ENCODE results near the gene SSBP3.
A peak's percentile ranks its signal among the peaks of the same experiment; 100 is the strongest.
"Not testable (repeated sequence)": the region's sequence is repeated elsewhere in the genome, so short reads cannot be mapped to it uniquely, and the experiment has no call there.

The SSBP3 gene

DNA sequence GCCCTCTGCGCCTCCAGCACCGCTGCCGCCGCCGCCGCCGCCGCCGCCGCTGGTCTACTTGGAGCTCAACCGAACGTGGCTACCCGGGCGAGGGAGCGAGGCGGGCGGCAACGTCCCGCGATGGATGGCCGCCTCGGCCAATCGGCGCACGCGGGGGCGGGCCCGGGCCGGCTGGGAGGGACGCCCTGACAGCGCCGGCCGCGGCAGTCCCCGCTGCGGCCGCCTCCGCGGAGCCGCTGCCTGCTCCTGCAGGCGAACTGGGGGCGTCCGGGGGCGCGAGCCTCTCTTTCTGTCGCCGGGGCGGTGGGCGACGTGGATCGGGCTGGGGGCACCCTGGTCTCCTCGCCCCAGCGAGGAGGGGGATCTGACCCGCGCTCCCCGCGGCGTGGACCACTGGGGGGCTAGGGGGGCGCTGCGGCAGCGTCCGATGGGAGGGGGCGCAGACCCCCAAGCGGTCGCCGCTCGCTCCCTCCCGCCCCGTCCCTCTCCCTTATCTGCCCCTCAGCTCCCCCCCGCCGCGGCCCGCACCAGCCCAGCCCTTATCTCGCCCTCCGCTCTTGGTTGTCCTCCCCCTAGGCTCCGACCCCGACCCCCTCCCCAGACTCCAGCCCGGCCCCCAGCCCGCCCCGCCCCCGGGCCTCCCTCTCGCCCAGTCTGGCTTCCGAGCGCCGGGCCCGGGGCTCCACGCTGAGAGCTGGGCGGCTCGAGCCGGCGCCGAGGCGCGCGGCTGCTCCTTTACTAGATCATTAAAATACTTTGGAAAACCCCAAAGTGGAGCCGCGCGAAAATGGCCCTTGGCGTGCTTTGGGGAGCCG lies at the start of gene SSBP3:
Gene SSBP3, minus strand, starts transcription at position 56 of the 815 bp plus-strand sequence.
- Histone ChIP-seq H3K4me3 (ENCODE audit: low read length) (peak within 1 kb of the TSS; percentile 89), H3K9ac (ENCODE audit: low read length) (peak within 1 kb of the TSS; percentile 82), H3K4me1 (ENCODE audit: control insufficient read depth, insufficient read depth, low read length) (peaks cover 30% of the 10 kb centered on the region), H3K36me3 (ENCODE audit: control insufficient read depth, insufficient read depth, low read length, severe bottlenecking) (peaks cover 7% of the 10 kb centered on the region), H3K9me3 (ENCODE audit: control insufficient read depth, low read length) (no peaks in the 10 kb centered on the region), H3K27me3 (replicated peaks; ENCODE audit: control insufficient read depth, insufficient read depth, low read length) (no peaks in the 10 kb centered on the region)
- peak; percentile 97 for DNase-seq (ENCODE audit: low read depth)

DNA sequence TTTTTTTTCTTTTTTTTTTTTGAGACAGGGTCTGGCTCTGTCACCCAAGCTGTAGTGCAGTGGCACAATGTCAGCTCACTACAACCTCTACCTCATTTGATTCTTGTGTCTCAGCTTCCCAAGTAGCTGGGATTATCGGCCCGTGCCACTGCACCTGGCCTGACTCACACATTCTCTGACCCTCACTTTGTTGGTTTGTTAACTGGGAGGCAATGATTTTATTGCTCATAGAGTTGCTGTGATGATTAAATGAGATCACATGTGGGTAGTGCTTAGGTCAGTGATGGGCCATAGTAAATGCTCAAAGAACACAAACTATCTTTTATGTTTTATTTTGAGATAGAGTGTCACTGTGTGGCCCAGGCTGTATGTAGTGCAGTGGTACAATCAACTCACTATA lies 47.3 kb upstream of the SSBP3 start:
- Histone ChIP-seq H3K27me3 (replicated peaks; ENCODE audit: control insufficient read depth, insufficient read depth, low read length) (no peaks in the 10 kb centered on the region), H3K4me1 (ENCODE audit: control insufficient read depth, insufficient read depth, low read length) (peaks cover 3% of the 10 kb centered on the region), H3K4me3 (ENCODE audit: low read length) (no peak overlapping the region), H3K9ac (ENCODE audit: low read length) (no peak overlapping the region), H3K36me3 (ENCODE audit: control insufficient read depth, insufficient read depth, low read length, severe bottlenecking) (no peaks in the 10 kb centered on the region), H3K9me3 (ENCODE audit: control insufficient read depth, low read length) (no peaks in the 10 kb centered on the region)
- no peak for DNase-seq (ENCODE audit: low read depth)

DNA sequence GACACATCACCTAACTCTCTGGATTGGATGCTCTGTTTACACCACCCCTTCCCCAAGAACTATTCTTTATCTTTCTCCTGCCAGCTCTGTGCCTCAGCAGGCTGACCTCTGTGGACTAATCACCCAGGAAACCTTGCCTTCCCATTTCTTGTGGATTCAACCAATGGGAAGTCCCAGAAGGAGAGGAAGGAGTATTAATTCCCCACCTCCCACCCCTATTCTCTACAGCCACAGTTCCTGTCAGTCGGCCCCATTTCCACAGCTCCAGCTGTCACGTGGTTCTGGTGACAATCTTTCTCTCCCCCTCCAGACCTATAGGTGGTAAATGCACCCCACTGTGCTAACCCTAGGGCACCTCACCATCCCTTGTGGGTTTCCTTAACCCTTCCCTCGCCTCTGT lies 46.8 kb upstream of the SSBP3 start:
- peaks cover 3% of the 10 kb centered on the region for H3K4me1 ChIP-seq (ENCODE audit: control insufficient read depth, insufficient read depth, low read length)

DNA sequence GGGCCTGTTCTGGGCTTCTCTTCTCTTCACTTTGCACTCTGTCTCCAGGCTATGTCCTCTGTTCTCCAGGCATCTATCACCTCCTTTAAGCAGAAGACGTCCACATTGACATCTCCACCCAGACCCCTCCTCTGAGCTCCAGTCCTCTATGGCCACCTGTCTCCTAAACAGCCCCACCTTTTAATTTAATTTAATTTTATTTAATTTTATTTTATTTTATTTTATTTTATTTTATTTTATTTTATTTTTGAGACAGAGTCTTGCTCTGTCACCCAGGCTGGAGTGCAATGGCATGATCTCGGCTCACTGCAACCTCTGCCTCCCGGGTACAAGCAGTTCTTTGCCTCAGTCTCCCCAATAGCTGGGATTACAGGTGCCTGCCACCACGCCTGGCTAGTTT lies 43.2 kb upstream of the SSBP3 start:
- H3K4me3 ChIP-seq (ENCODE audit: low read length); H3K27me3 ChIP-seq (replicated peaks; ENCODE audit: control insufficient read depth, insufficient read depth, low read length); H3K36me3 ChIP-seq (ENCODE audit: control insufficient read depth, insufficient read depth, low read length, severe bottlenecking); H3K9ac ChIP-seq (ENCODE audit: low read length); H3K9me3 ChIP-seq (ENCODE audit: control insufficient read depth, low read length); DNase-seq (ENCODE audit: low read depth); H3K4me1 ChIP-seq (ENCODE audit: control insufficient read depth, insufficient read depth, low read length): not testable (repeated sequence)

More for the DNA sequence above, 46.8 kb upstream of the SSBP3 start:
- H3K36me3 ChIP-seq (ENCODE audit: control insufficient read depth, insufficient read depth, low read length, severe bottlenecking) = no peaks in the 10 kb centered on the region
- H3K4me3 ChIP-seq (ENCODE audit: low read length) = no peak overlapping the region
- no peaks in the 10 kb centered on the region for H3K27me3 ChIP-seq (replicated peaks; ENCODE audit: control insufficient read depth, insufficient read depth, low read length)
- no peaks in the 10 kb centered on the region for H3K9me3 ChIP-seq (ENCODE audit: control insufficient read depth, low read length)
- no peak for DNase-seq (ENCODE audit: low read depth)
- no peak overlapping the region for H3K9ac ChIP-seq (ENCODE audit: low read length)

DNA sequence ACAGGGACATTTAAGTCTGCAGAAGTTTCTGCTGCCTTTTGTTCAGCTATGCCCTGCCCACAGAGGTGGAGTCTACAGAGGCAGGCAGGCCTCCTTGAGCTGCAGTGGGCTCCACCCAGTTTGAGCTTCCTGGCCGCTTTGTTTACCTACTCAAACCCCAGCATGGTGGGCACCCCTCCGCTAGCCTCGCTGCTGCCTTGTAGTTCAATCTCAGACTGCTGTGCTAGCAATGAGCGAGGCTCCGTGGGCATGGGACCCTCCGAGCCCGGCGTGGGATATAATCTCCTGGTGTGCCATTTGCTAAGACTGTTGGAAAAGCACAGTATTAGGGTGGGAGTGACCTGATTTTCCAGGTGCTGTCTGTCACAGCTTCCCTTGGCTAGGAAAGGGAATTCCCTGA lies 42.6 kb upstream of the SSBP3 start:
- H3K4me3 ChIP-seq (ENCODE audit: low read length); H3K9ac ChIP-seq (ENCODE audit: low read length); H3K4me1 ChIP-seq (ENCODE audit: control insufficient read depth, insufficient read depth, low read length); DNase-seq (ENCODE audit: low read depth); H3K36me3 ChIP-seq (ENCODE audit: control insufficient read depth, insufficient read depth, low read length, severe bottlenecking); H3K9me3 ChIP-seq (ENCODE audit: control insufficient read depth, low read length); H3K27me3 ChIP-seq (replicated peaks; ENCODE audit: control insufficient read depth, insufficient read depth, low read length): not testable (repeated sequence)

DNA sequence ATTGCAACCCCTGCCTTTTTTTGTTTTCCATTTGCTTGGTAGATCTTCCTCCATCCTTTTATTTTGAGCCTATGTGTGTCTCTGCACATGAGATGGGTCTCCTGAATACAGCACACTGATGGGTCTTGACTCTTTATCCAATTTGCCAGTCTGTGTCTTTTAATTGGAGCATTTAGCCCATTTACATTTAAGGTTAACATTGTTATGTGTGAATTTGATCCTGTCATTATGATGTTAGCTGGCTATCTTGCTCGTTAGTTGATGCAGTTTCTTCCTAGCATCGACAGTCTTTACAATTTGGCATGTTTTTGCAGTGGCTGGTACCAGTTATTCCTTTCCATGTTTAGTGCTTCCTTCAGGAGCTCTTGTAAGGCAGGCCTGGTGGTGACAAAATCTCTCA lies 40.9 kb upstream of the SSBP3 start:
- not testable (repeated sequence) for H3K27me3 ChIP-seq (replicated peaks; ENCODE audit: control insufficient read depth, insufficient read depth, low read length)

DNA sequence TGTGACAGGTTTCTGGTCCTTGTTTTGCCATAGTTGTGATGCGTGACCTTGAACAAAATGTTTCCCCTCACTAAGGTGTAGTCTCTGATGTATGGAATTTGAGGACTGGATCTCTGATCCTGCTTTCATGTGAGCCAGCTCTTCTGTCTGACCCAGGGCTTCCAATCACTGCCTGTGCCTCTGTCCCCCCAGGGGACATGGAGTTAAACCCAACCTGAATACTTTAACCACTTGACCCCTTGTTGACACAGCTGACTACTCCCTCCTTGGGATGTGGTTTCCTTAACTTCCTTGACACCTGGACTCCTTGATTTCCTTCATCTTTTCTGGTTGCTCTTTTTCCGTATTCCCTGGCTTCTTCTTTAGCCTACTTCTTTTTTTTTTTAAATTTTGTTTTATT lies 36.0 kb upstream of the SSBP3 start:
- Histone ChIP-seq H3K4me1 (ENCODE audit: control insufficient read depth, insufficient read depth, low read length) (no peaks in the 10 kb centered on the region), H3K9me3 (ENCODE audit: control insufficient read depth, low read length) (no peaks in the 10 kb centered on the region), H3K27me3 (replicated peaks; ENCODE audit: control insufficient read depth, insufficient read depth, low read length) (no peaks in the 10 kb centered on the region), H3K4me3 (ENCODE audit: low read length) (no peak overlapping the region), H3K9ac (ENCODE audit: low read length) (no peak overlapping the region), H3K36me3 (ENCODE audit: control insufficient read depth, insufficient read depth, low read length, severe bottlenecking) (no peaks in the 10 kb centered on the region)
- DNase-seq (ENCODE audit: low read depth) = no peak

More for the DNA sequence above, 40.9 kb upstream of the SSBP3 start:
- not testable (repeated sequence) for H3K9me3 ChIP-seq (ENCODE audit: control insufficient read depth, low read length); H3K9ac ChIP-seq (ENCODE audit: low read length); H3K4me1 ChIP-seq (ENCODE audit: control insufficient read depth, insufficient read depth, low read length); H3K36me3 ChIP-seq (ENCODE audit: control insufficient read depth, insufficient read depth, low read length, severe bottlenecking); H3K4me3 ChIP-seq (ENCODE audit: low read length); DNase-seq (ENCODE audit: low read depth)

DNA sequence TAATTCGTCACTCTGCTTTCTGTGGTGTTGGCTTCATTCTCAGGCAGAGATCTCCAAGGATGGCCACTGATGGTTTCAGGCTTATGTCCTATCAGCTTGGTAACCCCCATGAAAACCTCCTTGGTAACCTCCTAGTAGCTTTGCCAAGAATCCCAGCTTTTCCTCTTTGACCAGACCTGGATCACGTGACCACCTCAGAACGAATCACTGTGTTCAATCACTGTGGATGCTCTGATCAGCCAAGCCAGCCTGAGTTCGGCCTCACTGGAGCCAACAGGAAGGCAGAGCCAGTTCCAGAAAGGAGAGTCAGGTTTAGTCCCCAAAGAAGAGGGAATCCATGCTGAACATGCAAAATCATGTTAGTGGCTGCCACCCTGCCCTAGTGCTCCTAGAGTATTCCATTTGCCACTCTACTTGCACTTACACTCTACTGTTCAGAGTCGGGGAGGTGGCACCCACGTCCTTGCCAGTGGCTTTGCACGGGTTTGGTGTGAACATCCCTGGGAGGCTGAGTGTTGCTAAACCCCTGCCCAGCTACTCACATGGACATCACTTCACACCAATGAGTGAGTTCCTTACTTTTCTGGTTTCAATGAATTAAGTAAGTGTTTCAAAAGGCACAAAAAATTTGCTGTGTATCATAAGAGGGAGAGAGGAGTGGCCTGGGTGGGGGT lies 33.5 kb upstream of the SSBP3 start:
- H3K9me3 ChIP-seq (ENCODE audit: control insufficient read depth, low read length) = no peaks in the 10 kb centered on the region
- no peak overlapping the region for H3K9ac ChIP-seq (ENCODE audit: low read length)
- no peak overlapping the region for H3K4me3 ChIP-seq (ENCODE audit: low read length)
- H3K4me1 ChIP-seq (ENCODE audit: control insufficient read depth, insufficient read depth, low read length) = no peaks in the 10 kb centered on the region
- DNase-seq (ENCODE audit: low read depth) = no peak
- H3K36me3 ChIP-seq (ENCODE audit: control insufficient read depth, insufficient read depth, low read length, severe bottlenecking) = no peaks in the 10 kb centered on the region
- no peaks in the 10 kb centered on the region for H3K27me3 ChIP-seq (replicated peaks; ENCODE audit: control insufficient read depth, insufficient read depth, low read length)

DNA sequence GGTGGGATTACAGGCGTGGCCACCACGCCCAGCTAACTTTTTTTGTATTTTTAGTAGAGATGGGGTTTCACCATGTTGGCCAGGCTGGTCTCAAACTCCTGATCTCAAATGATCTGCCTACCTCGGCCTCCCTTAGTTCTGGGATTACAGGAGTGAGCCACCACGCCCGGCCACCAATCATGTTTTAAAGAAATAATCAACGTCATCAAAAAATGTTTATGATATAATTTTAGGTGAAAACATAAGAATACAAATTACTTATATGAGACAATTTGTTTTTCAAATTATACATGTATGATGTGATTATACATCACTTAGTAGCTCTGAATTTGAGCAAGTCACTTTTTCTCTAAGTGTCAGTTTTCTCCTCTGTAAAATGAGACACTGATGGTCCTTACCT lies 31.6 kb upstream of the SSBP3 start:
- H3K4me3 ChIP-seq (ENCODE audit: low read length) = no peak overlapping the region
- no peak overlapping the region for H3K9ac ChIP-seq (ENCODE audit: low read length)
- no peaks in the 10 kb centered on the region for H3K36me3 ChIP-seq (ENCODE audit: control insufficient read depth, insufficient read depth, low read length, severe bottlenecking)
- no peaks in the 10 kb centered on the region for H3K4me1 ChIP-seq (ENCODE audit: control insufficient read depth, insufficient read depth, low read length)
- H3K9me3 ChIP-seq (ENCODE audit: control insufficient read depth, low read length) = no peaks in the 10 kb centered on the region
- no peaks in the 10 kb centered on the region for H3K27me3 ChIP-seq (replicated peaks; ENCODE audit: control insufficient read depth, insufficient read depth, low read length)
- no peak for DNase-seq (ENCODE audit: low read depth)

DNA sequence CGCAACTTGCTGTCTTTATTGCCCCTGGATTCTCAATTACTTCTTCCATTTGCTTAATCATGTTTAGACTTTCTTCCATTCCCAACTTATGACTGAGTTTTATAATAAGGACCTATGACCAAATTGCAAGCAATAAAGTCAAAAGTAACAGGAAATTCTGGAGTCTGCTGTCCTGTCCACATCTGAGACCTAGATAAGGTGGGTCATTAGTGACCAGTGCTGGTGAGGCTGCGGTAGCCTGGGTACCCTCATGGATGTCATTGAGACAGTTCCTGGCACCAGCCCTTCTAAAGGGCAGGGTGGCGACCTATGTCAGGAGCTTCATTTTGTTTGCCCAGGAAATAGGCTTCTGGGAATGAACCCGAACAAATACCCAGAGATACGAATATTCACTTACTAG lies 30.6 kb upstream of the SSBP3 start:
- H3K27me3 ChIP-seq (replicated peaks; ENCODE audit: control insufficient read depth, insufficient read depth, low read length) = no peaks in the 10 kb centered on the region
- H3K9me3 ChIP-seq (ENCODE audit: control insufficient read depth, low read length) = no peaks in the 10 kb centered on the region
- H3K36me3 ChIP-seq (ENCODE audit: control insufficient read depth, insufficient read depth, low read length, severe bottlenecking) = no peaks in the 10 kb centered on the region
- no peaks in the 10 kb centered on the region for H3K4me1 ChIP-seq (ENCODE audit: control insufficient read depth, insufficient read depth, low read length)
- no peak for DNase-seq (ENCODE audit: low read depth)
- no peak overlapping the region for H3K4me3 ChIP-seq (ENCODE audit: low read length)
- no peak overlapping the region for H3K9ac ChIP-seq (ENCODE audit: low read length)

DNA sequence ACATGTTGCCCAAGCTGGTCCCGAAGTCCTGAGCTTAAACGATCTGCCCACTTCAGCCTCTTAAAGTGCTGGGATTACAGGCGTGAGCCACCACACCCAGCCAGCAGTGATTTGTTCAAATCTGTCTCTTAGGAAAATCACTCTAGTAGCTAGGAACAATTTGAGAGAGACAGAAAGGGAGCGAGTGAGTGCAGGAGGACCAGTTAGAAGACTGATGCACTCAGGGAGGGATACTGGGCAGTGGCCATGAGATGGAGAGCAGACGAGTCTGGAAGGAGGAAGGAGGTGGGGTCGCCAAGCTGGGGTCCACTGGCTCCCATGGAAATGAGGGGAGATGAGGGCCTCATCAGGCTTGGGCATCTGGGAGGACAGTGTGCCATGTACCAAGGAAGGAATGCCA lies 23.6 kb upstream of the SSBP3 start:
- Histone ChIP-seq H3K9ac (ENCODE audit: low read length) (no peak overlapping the region), H3K36me3 (ENCODE audit: control insufficient read depth, insufficient read depth, low read length, severe bottlenecking) (no peaks in the 10 kb centered on the region), H3K4me3 (ENCODE audit: low read length) (no peak overlapping the region), H3K9me3 (ENCODE audit: control insufficient read depth, low read length) (no peaks in the 10 kb centered on the region), H3K4me1 (ENCODE audit: control insufficient read depth, insufficient read depth, low read length) (no peaks in the 10 kb centered on the region), H3K27me3 (replicated peaks; ENCODE audit: control insufficient read depth, insufficient read depth, low read length) (peaks cover 3% of the 10 kb centered on the region)
- no peak for DNase-seq (ENCODE audit: low read depth)

All from adipocyte (in vitro differentiated cells).